HEK293T (cell line): ENCODE data around the gene CELF2.
A peak's percentile ranks its signal among the peaks of the same experiment; 100 is the strongest.

ENCODE experiments used
- CTCF ChIA-PET: fragments of 350-600 bp; formaldehyde crosslinking; extraction: SDS; loops from one replicate; lab custom pipeline; 2021; ENCODE audit warnings: antibody characterized with exemption, inconsistent platforms; lab: Yijun Ruan, JAX
- POLR2A ChIA-PET: fragments of 350-600 bp; formaldehyde crosslinking; extraction: SDS; loops from one replicate; lab custom pipeline; 2020; ENCODE audit warnings: antibody characterized with exemption, inconsistent platforms; lab: Yijun Ruan, JAX
- DNase-seq: peaks from one replicate; pipeline ENCODE4 v3.0.0; 2012; ENCODE audit warnings: mixed read lengths; ENCODE audit errors: extremely low spot score
- ARNT ChIP-seq: fragments of 450-650 bp; IDR thresholded peaks from 2 replicates; pipeline ENCODE4 v1.6.1; 2017; ENCODE audit warnings: mild to moderate bottlenecking
- BHLHE40 ChIP-seq: fragments of 450-650 bp; IDR thresholded peaks from 2 replicates; pipeline ENCODE4 v1.6.1; 2016; ENCODE audit warnings: mild to moderate bottlenecking, moderate library complexity, borderline replicate concordance
- CTBP1 ChIP-seq: fragments of 450-650 bp; IDR thresholded peaks from 2 replicates; pipeline ENCODE4 v1.6.1; 2016; ENCODE audit warnings: borderline replicate concordance
- ELF4 ChIP-seq: fragments of 450-650 bp; IDR thresholded peaks from 2 replicates; pipeline ENCODE4 v1.6.1; 2017; ENCODE audit warnings: antibody characterized with exemption
- FOXA1 ChIP-seq: fragments of 450-650 bp; IDR thresholded peaks from 2 replicates; pipeline ENCODE4 v1.6.1; 2016; ENCODE audit warnings: mild to moderate bottlenecking
- FOXK2 ChIP-seq: fragments of 450-650 bp; IDR thresholded peaks from 2 replicates; pipeline ENCODE4 v1.6.1; 2016; ENCODE audit warnings: mild to moderate bottlenecking
- FOXM1 ChIP-seq: fragments of 450-650 bp; IDR thresholded peaks from 2 replicates; pipeline ENCODE4 v1.6.1; 2017; ENCODE audit warnings: mild to moderate bottlenecking, borderline replicate concordance
- HDGF ChIP-seq: fragments of 450-650 bp; IDR thresholded peaks from 2 replicates; pipeline ENCODE4 v1.6.1; 2017; ENCODE audit warnings: antibody characterized with exemption, borderline replicate concordance
- L3MBTL2 ChIP-seq: fragments of 450-650 bp; conservative IDR thresholded peaks from 2 replicates; pipeline ENCODE4 v1.6.1; 2016; ENCODE audit warnings: mild to moderate bottlenecking
- LEF1 ChIP-seq: fragments of 450-650 bp; IDR thresholded peaks from 2 replicates; pipeline ENCODE4 v1.6.1; 2017; ENCODE audit warnings: mild to moderate bottlenecking, borderline replicate concordance
- NFRKB ChIP-seq: fragments of 450-650 bp; IDR thresholded peaks from 2 replicates; pipeline ENCODE4 v1.6.1; 2016; ENCODE audit warnings: mild to moderate bottlenecking, moderate library complexity
- SP1 ChIP-seq: fragments of 450-650 bp; IDR thresholded peaks from 2 replicates; pipeline ENCODE4 v1.6.1; 2017
- SUZ12 ChIP-seq: fragments of 450-650 bp; IDR thresholded peaks from 2 replicates; pipeline ENCODE4 v1.6.1; 2016; ENCODE audit warnings: mild to moderate bottlenecking
- TARDBP ChIP-seq: fragments of 450-650 bp; IDR thresholded peaks from 2 replicates; pipeline ENCODE4 v1.6.1; 2016
- ZNF384 ChIP-seq: fragments of 450-650 bp; IDR thresholded peaks from 2 replicates; pipeline ENCODE4 v1.6.1; 2016
- TF ChIP-seq, protein P1 (sequence below): fragments of 450-650 bp; IDR thresholded peaks from 2 replicates; pipeline ENCODE4 v1.6.1; 2016

The CELF2 gene

GRCh38 chr10:11134411-11134810 is 116.7 kb downstream of the CELF2 start:
- CTCF ChIA-PET: interaction anchor here (1.0 kb wide), 1 partner anchor 29 kb away, joined by 3 read pairs; no protein-coding TSS in a partner anchor
- DNase-seq: no peak
- POLR2A ChIA-PET: no interaction called here
- TF ChIP-seq CTBP1 (no peak), SP1 (no peak), TARDBP (no peak), ZNF384 (no peak), HDGF (no peak), LEF1 (no peak)

DNA sequence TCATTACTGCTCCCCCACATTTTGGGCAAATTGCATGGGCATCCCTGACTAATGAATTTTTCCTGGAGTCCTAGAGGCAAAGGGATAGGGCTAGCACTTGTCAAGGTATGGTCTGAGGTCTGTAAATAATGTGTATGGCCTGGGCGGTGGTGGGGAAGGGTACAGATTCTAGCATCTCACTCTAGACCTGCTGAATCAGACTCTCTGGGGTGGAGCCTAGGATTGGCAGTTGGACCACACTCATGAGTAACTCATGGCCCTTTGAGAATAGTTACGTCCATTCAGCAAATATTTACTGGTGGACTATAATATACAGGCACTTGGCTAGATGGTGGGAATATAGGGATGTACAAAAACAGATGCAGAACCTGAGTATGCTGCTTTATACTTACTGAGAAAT is 118.0 kb downstream of the CELF2 start:
- TF ChIP-seq FOXA1 (no peak), TARDBP (no peak), ZNF384 (no peak), ARNT (no peak), ELF4 (no peak), CTBP1 (no peak), FOXK2 (no peak), SP1 (no peak), HDGF (no peak), BHLHE40 (no peak), L3MBTL2 (no peak), LEF1 (no peak)
- TF ChIP-seq, protein P1, sequence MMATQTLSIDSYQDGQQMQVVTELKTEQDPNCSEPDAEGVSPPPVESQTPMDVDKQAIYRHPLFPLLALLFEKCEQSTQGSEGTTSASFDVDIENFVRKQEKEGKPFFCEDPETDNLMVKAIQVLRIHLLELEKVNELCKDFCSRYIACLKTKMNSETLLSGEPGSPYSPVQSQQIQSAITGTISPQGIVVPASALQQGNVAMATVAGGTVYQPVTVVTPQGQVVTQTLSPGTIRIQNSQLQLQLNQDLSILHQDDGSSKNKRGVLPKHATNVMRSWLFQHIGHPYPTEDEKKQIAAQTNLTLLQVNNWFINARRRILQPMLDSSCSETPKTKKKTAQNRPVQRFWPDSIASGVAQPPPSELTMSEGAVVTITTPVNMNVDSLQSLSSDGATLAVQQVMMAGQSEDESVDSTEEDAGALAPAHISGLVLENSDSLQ: no peak
- no peak for DNase-seq
- ChIA-PET CTCF (no interaction called here), POLR2A (no interaction called here)

DNA sequence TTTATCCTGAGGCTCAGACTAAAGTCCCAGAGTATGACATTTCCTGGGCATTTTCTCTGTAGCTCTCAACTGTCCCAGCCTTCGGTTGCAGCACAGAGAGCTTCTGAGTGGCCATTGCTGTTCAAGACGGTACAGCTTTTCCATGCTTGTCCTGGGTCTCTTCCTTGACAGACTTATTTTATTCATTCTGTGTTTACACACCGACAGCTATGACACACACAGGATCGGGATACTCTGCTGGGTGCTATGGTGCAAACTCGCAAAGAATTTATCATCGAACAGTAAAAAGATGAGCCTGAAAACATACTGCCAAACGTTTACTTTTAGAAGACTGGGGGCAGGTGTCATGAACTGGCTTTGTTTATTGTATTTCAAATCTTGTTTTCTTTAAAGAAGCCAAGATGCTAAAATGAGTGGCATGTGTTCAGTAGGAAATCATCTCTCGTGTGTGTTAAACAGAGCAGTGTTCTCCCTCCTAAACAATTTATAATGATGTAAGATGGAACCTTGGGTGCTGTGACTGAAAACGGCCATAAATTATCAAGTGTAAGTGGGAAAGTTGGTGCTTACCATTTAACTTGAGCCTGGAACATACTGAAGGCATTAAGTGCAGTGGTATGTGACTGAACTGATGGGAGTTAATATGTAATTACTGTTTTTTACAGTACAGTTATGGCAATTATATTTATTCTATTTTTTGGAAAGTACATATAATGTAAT is 120.8 kb downstream of the CELF2 start:
- no peak for DNase-seq
- TF ChIP-seq, protein P1: peak; percentile 69
- TF ChIP-seq ZNF384: no peak
- ChIA-PET POLR2A (no interaction called here), CTCF (no interaction called here)

GRCh38 chr10:11140963-11141362 is 123.3 kb downstream of the CELF2 start:
- POLR2A ChIA-PET: no interaction called here
- CTCF ChIA-PET: no interaction called here
- TF ChIP-seq ELF4: no peak
- TF ChIP-seq FOXA1: no peak
- TF ChIP-seq SP1: no peak
- TF ChIP-seq CTBP1: no peak
- TF ChIP-seq LEF1: no peak
- TF ChIP-seq TARDBP: no peak
- TF ChIP-seq ZNF384: no peak
- TF ChIP-seq ARNT: no peak
- TF ChIP-seq L3MBTL2: no peak
- TF ChIP-seq NFRKB: no peak
- TF ChIP-seq HDGF: no peak
- no peak for TF ChIP-seq FOXM1
- no peak for TF ChIP-seq SUZ12
- no peak for TF ChIP-seq FOXK2
- no peak for TF ChIP-seq BHLHE40
- TF ChIP-seq, protein P1: no peak
- no peak for DNase-seq

DNA sequence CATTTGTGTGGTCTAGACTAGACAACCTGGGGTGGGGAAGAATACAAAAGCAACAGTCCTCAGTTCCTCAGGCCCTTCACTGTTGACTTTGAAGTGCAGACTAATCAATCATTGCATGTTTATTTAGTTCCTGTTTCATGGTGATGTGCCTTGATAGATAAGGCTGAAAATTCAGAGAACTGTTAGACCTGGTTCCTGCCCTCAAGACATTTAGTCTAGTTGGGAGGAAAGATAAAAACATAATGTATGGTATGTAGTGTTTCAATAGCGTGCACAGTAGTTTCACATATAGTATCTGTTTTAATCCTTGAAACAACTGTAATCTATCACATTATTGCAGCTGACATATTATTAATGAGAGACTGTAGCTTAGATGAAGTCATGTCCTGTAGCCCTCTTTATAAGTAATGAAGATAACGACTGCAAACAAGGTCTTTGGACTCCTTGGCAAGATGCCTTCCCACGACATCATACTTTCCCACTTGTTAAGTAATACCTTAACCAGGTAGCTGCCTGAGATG is 124.0 kb downstream of the CELF2 start:
- POLR2A ChIA-PET: no interaction called here
- CTCF ChIA-PET: no interaction called here
- TF ChIP-seq FOXK2: no peak
- TF ChIP-seq FOXM1: no peak
- TF ChIP-seq ARNT: no peak
- no peak for TF ChIP-seq TARDBP
- TF ChIP-seq NFRKB: no peak
- TF ChIP-seq ELF4: no peak
- no peak for TF ChIP-seq SP1
- TF ChIP-seq HDGF: no peak
- TF ChIP-seq L3MBTL2: no peak
- TF ChIP-seq ZNF384: no peak
- TF ChIP-seq LEF1: no peak
- TF ChIP-seq, protein P1: no peak
- TF ChIP-seq SUZ12: no peak
- TF ChIP-seq FOXA1: no peak
- no peak for DNase-seq

DNA sequence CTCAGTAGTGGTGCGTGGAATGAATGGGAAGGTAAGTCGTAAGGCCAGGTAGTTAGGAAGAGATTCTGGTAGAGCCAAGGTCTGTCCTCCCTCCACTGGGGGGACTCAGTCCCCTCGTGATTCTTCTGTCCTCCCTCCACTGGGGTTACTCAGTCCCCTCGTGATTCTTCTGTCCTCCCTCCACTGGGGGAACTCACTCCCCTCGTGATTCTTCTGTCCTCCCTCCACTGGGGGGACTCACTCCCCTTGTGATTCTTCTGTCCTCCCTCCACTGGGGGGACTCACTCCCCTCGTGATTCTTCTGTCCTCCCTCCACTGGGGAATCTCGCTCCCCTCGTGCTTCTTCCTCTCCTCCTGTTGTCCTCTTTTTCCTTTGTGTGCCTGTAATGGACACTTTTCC is 125.1 kb downstream of the CELF2 start:
- POLR2A ChIA-PET: no interaction called here
- DNase-seq: no peak
- TF ChIP-seq ELF4 (no peak), FOXA1 (no peak), NFRKB (no peak), FOXK2 (no peak), BHLHE40 (no peak)
- TF ChIP-seq, protein P1: no peak
- CTCF ChIA-PET: no interaction called here
